Natural killer cell (primary cell): ENCODE results near the gene FAM107B. TPM values are rescaled to one million over a fixed set of nuclear protein-coding genes. Genes with fewer than 3 reads are reported as not detected.
A peak's percentile ranks its signal among the peaks of the same experiment; 100 is the strongest.

Experiments
- ATAC-seq, 3 donors: fragments of 150-1000 bp in 2 of 3; fragments of 200-7000 bp in 1 of 3; cut with Tn5 transposase; 1 replicate in 1 of 3; 2 replicates in 2 of 3; pipeline ENCODE4 v1.10.0; 2021; ENCODE audit warnings: mild to moderate bottlenecking in 2 of 3, moderate library complexity in 2 of 3
- DNase-seq, 2 donors: peaks; one replicate each; pipeline versions ENCODE4 v3.0.0 to v3.0.0-alpha.2; 2013 to 2021; ENCODE audit warnings: mixed read lengths in 1 of 2
- H3K27ac ChIP-seq: one replicate; pipeline ENCODE4 v1.5.1; 2013; ENCODE audit warnings: mild to moderate bottlenecking, low read length
- H3K27me3 ChIP-seq: one replicate; pipeline ENCODE4 v1.6.1; 2013; ENCODE audit warnings: low read length; ENCODE audit not compliant: control insufficient read depth, insufficient read depth
- H3K36me3 ChIP-seq: one replicate; pipeline ENCODE4 v1.6.1; 2013; ENCODE audit warnings: low read length; ENCODE audit not compliant: control insufficient read depth, insufficient read depth
- H3K4me1 ChIP-seq: one replicate; pipeline ENCODE4 v1.6.1; 2013; ENCODE audit warnings: low read length; ENCODE audit not compliant: control insufficient read depth, insufficient read depth
- H3K4me3 ChIP-seq: one replicate; pipeline ENCODE4 v1.5.1; 2013; ENCODE audit warnings: low read length
- H3K9me3 ChIP-seq: one replicate; pipeline ENCODE4 v1.6.1; 2013; ENCODE audit warnings: low read length; ENCODE audit not compliant: control insufficient read depth, insufficient read depth
- H3K27ac Mint-ChIP-seq, 2 donors: one replicate each; pipeline ENCODE4 v1.8.0; 2022; ENCODE audit warnings: mild to moderate bottlenecking in 2 of 2, mixed read lengths in 2 of 2, moderate library complexity in 1 of 2
- H3K27me3 Mint-ChIP-seq, 2 donors: one replicate each; pipeline ENCODE4 v1.8.0; 2022; ENCODE audit warnings: low read depth in 2 of 2, mixed read lengths in 2 of 2
- H3K36me3 Mint-ChIP-seq: one replicate; pipeline ENCODE4 v1.8.0; 2022; ENCODE audit warnings: mixed read lengths
- H3K4me1 Mint-ChIP-seq, 2 donors: one replicate each; pipeline ENCODE4 v1.8.0; 2022; ENCODE audit warnings: mixed read lengths in 2 of 2
- H3K4me3 Mint-ChIP-seq: one replicate; pipeline ENCODE4 v1.8.0; 2022; ENCODE audit warnings: mild to moderate bottlenecking, moderate library complexity, mixed read lengths
- H3K9me3 Mint-ChIP-seq, 2 donors: one replicate each; pipeline ENCODE4 v1.8.0; 2022; ENCODE audit warnings: mixed read lengths in 2 of 2
- CTCF ChIP-seq: fragments of 200-600 bp; IDR thresholded peaks from one replicate; pipeline ENCODE4 v1.8.0; 2022; ENCODE audit warnings: antibody characterized with exemption
- whole genome bisulfite sequencing: methylation state at CpG from one replicate; pipeline ENCODE4 v1.1.7; 2013; ENCODE audit warnings: missing lambda C conversion rate; ENCODE audit not compliant: insufficient coverage; 5-methylcytosine and 5-hydroxymethylcytosine counted together
- intact Hi-C: fragments of 100-400 bp; cut with micrococcal nuclease; formaldehyde crosslinking; loops from one replicate; pipeline ENCODE4 v1.14.2; 2022
- total RNA-seq, 4 donors: library from RNA; stranded (reverse); fragments of 120-200 nt in 1 of 4; gene quantifications; one replicate each; pipeline versions ENCODE4 v1.2.3 to v1.2.4, GENCODE V29; 2013 to 2022

Gene FAM107B
- total RNA-seq, 3 donors from 2014 or later (not counting 1 experiment from before 2014, with no cell fraction given) = 165 to 226 (median 224) TPM

DNA sequence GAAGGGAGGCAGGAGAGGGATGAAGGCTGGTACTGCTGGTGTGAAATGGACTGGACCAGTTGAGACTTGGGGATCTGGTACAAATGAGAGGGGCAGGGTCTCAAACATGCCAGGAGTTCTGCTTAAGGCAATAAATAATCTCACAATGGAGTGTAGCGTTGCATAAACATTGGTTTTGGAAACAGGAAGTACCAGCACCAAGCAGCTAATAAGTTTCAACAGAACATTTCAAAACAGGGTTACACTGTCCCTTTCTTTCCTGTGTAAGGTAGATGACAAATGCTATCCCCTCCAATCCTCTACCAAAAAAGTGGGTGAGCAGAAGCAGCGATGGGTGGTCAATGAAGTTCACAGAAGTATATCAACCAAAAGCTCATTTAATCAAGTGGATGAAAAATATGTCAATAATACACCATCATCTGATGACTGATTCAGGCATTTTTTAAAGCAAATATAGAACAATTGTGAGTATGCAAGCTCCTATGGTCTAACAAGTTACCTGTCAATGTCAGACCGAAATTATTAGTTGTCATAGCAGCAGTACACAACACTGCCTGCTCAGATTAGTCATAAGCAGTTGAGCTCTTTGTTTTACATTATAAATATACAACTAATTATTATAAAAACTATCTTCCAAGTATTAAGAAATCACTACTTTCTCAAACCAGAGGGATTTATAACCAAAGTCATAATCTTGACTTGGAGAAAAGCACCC, 220.0 kb downstream of the FAM107B start:
- peaks cover 7% of the 10 kb centered on the region for H3K36me3 ChIP-seq
- ATAC-seq = peak; percentile 44 to 67 (median 44)
- H3K4me3 ChIP-seq = no peak overlapping the region

GRCh38 chr10:14554091-14554490, 220.6 kb downstream of the FAM107B start:
- Histone ChIP-seq H3K36me3 (peaks cover 10% of the 10 kb centered on the region), H3K9me3 (no peaks in the 10 kb centered on the region), H3K27ac (peak overlapping the region; percentile 87), H3K4me3 (no peak overlapping the region), H3K4me1 (peaks cover 62% of the 10 kb centered on the region), H3K27me3 (no peaks in the 10 kb centered on the region)
- 100% methylated on average over 2 of the region's 3 CpGs for WGBS
- no peaks in the 10 kb centered on the region for H3K36me3 Mint-ChIP-seq
- intact Hi-C loops = loop anchor here (5.0 to 10.0 kb wide), 4 partner anchors 33 to 769 kb away; partner anchors contain the start of gene SUV39H2
- peaks cover 91 to 92% of the 10 kb centered on the region in 2 donors for H3K4me1 Mint-ChIP-seq
- no peak for TF ChIP-seq CTCF
- ATAC-seq (peak in 1 of 3 donors; percentile 5), DNase-seq (no peak)
- peak overlapping the region; percentile 71 for H3K4me3 Mint-ChIP-seq
- no peaks in the 10 kb centered on the region for H3K27me3 Mint-ChIP-seq
- H3K9me3 Mint-ChIP-seq = no peaks in the 10 kb centered on the region
- peak overlapping the region; percentile 95 to 98 for H3K27ac Mint-ChIP-seq

More for the DNA sequence above, 220.0 kb downstream of the FAM107B start:
- H3K36me3 Mint-ChIP-seq = no peaks in the 10 kb centered on the region
- peak overlapping the region; percentile 71 for H3K4me3 Mint-ChIP-seq
- peaks cover 88 to 89% of the 10 kb centered on the region in 2 donors for H3K4me1 Mint-ChIP-seq
- peak overlapping the region; percentile 87 for H3K27ac ChIP-seq
- DNase-seq = peak in 1 of 2 donors; percentile 53
- no peaks in the 10 kb centered on the region for H3K27me3 Mint-ChIP-seq
- TF ChIP-seq CTCF = no peak
- peak overlapping the region; percentile 95 to 98 for H3K27ac Mint-ChIP-seq
- no peaks in the 10 kb centered on the region for H3K9me3 Mint-ChIP-seq
- peaks cover 63% of the 10 kb centered on the region for H3K4me1 ChIP-seq
- 13% methylated on average over 2 of the region's 3 CpGs for WGBS
- intact Hi-C loops = loop anchor here (5.0 to 10.0 kb wide), 5 partner anchors 33 to 770 kb away; partner anchors contain the start of gene SUV39H2
- H3K27me3 ChIP-seq = no peaks in the 10 kb centered on the region
- no peaks in the 10 kb centered on the region for H3K9me3 ChIP-seq

DNA sequence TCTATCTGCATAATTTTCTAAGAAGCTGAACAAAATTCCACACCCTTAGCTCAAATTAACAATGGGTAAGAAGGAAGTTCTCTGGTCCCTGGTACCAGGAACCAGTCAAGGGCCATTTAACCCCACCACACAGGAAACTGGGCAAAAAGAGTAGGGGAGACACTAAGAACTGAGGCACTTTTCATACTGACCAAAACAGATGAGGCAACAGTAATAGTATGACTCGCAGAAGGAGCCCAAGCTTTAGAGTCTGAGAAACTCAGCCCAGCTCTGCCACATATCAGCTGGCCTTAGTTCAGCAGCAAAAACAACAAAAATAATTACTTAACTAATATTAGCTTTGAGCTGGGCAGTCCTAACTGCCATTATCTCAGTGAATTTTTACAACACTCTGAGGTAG, 221.2 kb downstream of the FAM107B start:
- H3K36me3 Mint-ChIP-seq = no peaks in the 10 kb centered on the region
- Histone ChIP-seq H3K4me1 (peaks cover 64% of the 10 kb centered on the region), H3K27ac (peak overlapping the region; percentile 87), H3K4me3 (no peak overlapping the region), H3K27me3 (no peaks in the 10 kb centered on the region), H3K9me3 (no peaks in the 10 kb centered on the region), H3K36me3 (peaks cover 15% of the 10 kb centered on the region)
- intact Hi-C loops = loop anchor here (5.0 to 10.0 kb wide), 4 partner anchors 34 to 769 kb away; partner anchors contain the start of gene SUV39H2
- ATAC-seq (no peak), DNase-seq (no peak)
- H3K27me3 Mint-ChIP-seq = no peaks in the 10 kb centered on the region
- 52% methylated on average over 1 of the region's 1 CpG for WGBS
- peak overlapping the region; percentile 95 to 98 for H3K27ac Mint-ChIP-seq
- peaks cover 89 to 90% of the 10 kb centered on the region in 2 donors for H3K4me1 Mint-ChIP-seq
- TF ChIP-seq CTCF = no peak
- H3K4me3 Mint-ChIP-seq = peak overlapping the region; percentile 80
- no peaks in the 10 kb centered on the region for H3K9me3 Mint-ChIP-seq
